Muscle of arm (tissue), 12 donors: ENCODE measurements around the gene PRRG3. TPM values are rescaled to one million over a fixed set of nuclear protein-coding genes. Genes with fewer than 3 reads are reported as not detected.

Source experiments
- DNase-seq: peaks from one replicate; pipeline ENCODE4 v3.0.0-alpha.2; 2013
- polyA plus RNA-seq, 12 donors: library from polyadenylated mRNA; unstranded; fragments of 120-200 nt; gene quantifications; one replicate each; pipeline ENCODE4 v1.2.1, GENCODE V29; 2013; ENCODE audit not compliant: insufficient read length in 12 of 12

PRRG3 gene
- polyA plus RNA-seq, 12 donors, result 17.4 to 69.6 (median 33.1) TPM

DNA sequence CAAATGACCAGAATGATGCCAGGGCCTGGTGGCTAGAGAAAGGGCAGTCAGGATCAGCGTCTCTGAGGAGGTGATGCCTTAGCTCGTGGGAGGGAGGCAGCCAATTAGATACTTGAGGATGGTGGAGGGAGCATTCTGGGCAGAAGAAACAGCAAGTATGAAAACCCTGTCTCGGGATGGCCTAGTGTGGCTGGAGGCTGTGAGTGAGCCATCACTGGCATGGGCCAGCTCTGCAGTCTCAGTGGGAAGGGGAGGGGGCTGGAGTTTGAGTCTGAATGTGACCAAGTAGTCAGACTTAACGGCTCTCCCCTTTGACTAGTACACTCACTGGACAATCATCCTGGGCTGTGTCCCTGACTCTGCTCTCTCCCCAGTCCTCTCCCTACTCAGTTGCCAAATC is 46.3 kb downstream of the PRRG3 start:
- no peak for DNase-seq

DNA sequence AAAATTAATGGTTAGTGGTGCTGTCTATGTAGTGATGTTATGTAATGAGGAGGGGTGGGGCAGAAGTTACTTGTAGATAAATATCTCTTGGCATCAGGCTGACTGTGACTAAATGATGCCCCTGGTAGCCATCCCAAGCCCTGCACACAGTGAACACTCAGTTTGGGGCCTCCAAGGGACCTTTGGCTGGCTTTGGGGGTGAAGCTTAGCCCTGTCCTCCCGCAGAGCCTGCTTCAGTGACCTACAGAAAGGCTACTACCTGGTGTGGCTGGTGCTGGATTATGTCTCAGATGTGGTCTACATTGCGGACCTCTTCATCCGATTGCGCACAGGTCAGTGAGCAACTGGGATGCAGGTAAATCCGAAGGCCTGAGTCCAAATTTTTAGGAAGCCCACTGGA is 47.1 kb downstream of the PRRG3 start:
- no peak for DNase-seq

GRCh38 chrX:151743651-151744470 is 48.6 kb downstream of the PRRG3 start:
- DNase-seq, result no peak

DNA sequence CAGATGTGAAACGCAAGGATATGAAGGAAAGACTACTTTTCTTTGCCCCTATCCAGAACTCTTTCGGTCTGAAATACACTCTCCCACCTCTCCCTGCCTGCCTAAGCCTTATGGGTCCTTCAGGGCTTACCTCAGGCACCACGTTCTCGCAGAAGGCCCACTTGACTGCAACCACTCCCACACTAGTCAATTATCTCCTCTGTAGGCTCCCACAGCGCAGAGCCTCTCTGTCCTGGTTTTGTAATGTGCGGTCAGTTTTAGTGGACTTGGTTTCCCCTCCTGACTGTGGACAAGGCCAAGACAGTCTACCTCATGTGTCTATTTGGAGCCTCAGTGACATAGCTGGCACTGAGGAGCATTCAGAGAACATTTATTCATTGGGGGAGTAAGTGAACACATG is 50.4 kb downstream of the PRRG3 start:
- no peak for DNase-seq

GRCh38 chrX:151746502-151746901 is 51.2 kb downstream of the PRRG3 start:
- no peak for DNase-seq

- no peak for DNase-seq
Measured at GRCh38 chrX:151750511-151750910, 55.3 kb downstream of the PRRG3 start.

- DNase-seq, result no peak
Measured at GRCh38 chrX:151752847-151753246, 57.6 kb downstream of the PRRG3 start.

- DNase-seq, result peak; percentile 71
Measured at GRCh38 chrX:151753313-151754046, 58.2 kb downstream of the PRRG3 start.

- no peak for DNase-seq
Measured at GRCh38 chrX:151754047-151754429, 58.8 kb downstream of the PRRG3 start.

DNA sequence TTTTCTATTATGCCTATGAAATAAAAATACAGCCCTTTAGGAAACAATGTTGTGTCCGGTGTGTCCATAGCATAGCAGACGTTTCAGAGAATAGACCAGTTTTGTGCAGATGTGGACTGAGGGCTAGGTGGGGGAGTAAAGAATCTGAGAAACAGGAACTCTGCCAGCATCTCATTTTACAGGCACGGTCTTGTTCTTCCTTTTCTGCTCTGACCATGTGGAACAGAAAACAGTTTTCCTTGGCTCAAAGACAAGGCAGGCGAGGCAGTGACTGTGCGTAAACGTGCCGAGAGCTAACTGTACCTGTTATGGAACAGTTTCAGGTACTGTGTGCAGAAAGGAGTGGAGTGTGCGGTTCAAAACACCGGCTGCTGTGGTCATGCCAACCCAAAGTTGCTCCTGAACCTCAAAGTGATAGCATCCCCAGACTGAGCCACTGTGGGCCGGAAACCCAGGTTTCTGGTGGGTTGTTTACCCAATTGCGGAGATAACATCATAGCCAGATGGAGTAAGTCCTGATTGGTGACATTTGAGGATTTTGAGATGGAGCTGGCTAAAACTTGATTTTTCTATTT is 59.5 kb downstream of the PRRG3 start:
- DNase-seq, result peak; percentile 58

Other genes with a start within 250 kb of the PRRG3 start
- gene PASD1, start 131.8 kb upstream of the PRRG3 start, polyA plus RNA-seq, result under 1 TPM in 4 of 12 donors, not detected in 8; 0.11 to 0.24 (median 0.12) TPM
- gene FATE1, start 20.6 kb downstream of the PRRG3 start, polyA plus RNA-seq, result 1 to 10 TPM in 8 of 12 donors, under 1 TPM in 2, not detected in 2; 0.71 to 2.6 (median 1.7) TPM
- under 1 TPM in 1 of 12 donors, not detected in 11; 0.07 TPM for gene CNGA2, start 39.3 kb downstream of the PRRG3 start, polyA plus RNA-seq
- gene MAGEA4, start 217.4 kb downstream of the PRRG3 start, polyA plus RNA-seq, result not detected